Measurements from ENCODE around the gene TMC8. TPM values are rescaled to one million over a fixed set of nuclear protein-coding genes. Genes with fewer than 3 reads are reported as not detected.

TMC8 gene
- polyA plus RNA-seq, 3 donors = 13.3 to 151 (median 15.1) TPM

GRCh38 chr17:78088529-78088928, 42.0 kb upstream of the TMC8 start:
- Mint-ChIP-seq H3K27ac (peak overlapping the region in 2 of 7 donors; percentile 2 to 79), H3K36me3 (peaks cover 51 to 73% of the 10 kb centered on the region in 2 donors), H3K4me1 (peaks cover 11% of the 10 kb centered on the region), H3K9me3 (peaks cover 0 to 2% (median 0%) of the 10 kb centered on the region in 7 donors), H3K27me3 (ENCODE audit: low read depth in 3 of 3) (peaks cover 0 to 1% (median 0%) of the 10 kb centered on the region in 3 donors), H3K4me3 (no peak overlapping the region)
- WGBS (ENCODE audit: insufficient coverage) = no CpG with 5 or more reads among the region's 1 CpG
- Histone ChIP-seq H4K20me1 (ENCODE audit: insufficient read depth, low read length) (no peaks in the 10 kb centered on the region), H3K27ac (ENCODE audit: low read depth in 1 of 2, low read length in 2 of 2) (no peak overlapping the region), H3K27me3 (ENCODE audit: control insufficient read depth in 2 of 2, insufficient read depth in 2 of 2, low read length in 2 of 2) (no peaks in the 10 kb centered on the region), H3K79me2 (ENCODE audit: insufficient read depth, low read length) (no peaks in the 10 kb centered on the region), H3K9ac (ENCODE audit: insufficient read depth, low read length, poor library complexity, severe bottlenecking) (no peak overlapping the region), H3K4me2 (replicated peaks; ENCODE audit: extremely low read depth, low read length, poor library complexity, severe bottlenecking) (no peak overlapping the region), H3K36me3 (replicated peaks in 1 of 2; ENCODE audit: control insufficient read depth in 1 of 2, insufficient read depth in 2 of 2, low read length in 2 of 2) (peaks cover 39 to 83% of the 10 kb centered on the region in 2 donors), H3K4me1 (ENCODE audit: control insufficient read depth in 1 of 2, insufficient read depth in 2 of 2, low read length in 2 of 2) (peaks cover 9 to 10% of the 10 kb centered on the region in 2 donors), H3K4me3 (replicated peaks in 1 of 3; ENCODE audit: low read depth in 2 of 3, low read length in 3 of 3) (no peak overlapping the region), H2AFZ (ENCODE audit: insufficient read depth, low read depth, low read length, poor library complexity, severe bottlenecking) (no peak overlapping the region), H3K9me3 (replicated peaks in 1 of 2; ENCODE audit: control insufficient read depth in 1 of 2, insufficient read depth in 1 of 2, low read length in 2 of 2) (no peaks in the 10 kb centered on the region)
- no peak for DNase-seq
- intact Hi-C loops (cut with micrococcal nuclease) = no loop called here
- no peak for TF ChIP-seq CTCF (IDR thresholded peaks at IDR 0.05)

- Histone ChIP-seq H2AFZ (ENCODE audit: insufficient read depth, low read depth, low read length, poor library complexity, severe bottlenecking) (peak overlapping the region; percentile 66), H3K9me3 (replicated peaks in 1 of 2; ENCODE audit: control insufficient read depth in 1 of 2, insufficient read depth in 1 of 2, low read length in 2 of 2) (no peaks in the 10 kb centered on the region), H3K4me2 (replicated peaks; ENCODE audit: extremely low read depth, low read length, poor library complexity, severe bottlenecking) (peak overlapping the region; percentile 36), H3K4me3 (replicated peaks in 1 of 3; ENCODE audit: low read depth in 2 of 3, low read length in 3 of 3) (peak overlapping the region in 1 of 3 experiments; percentile 37), H3K36me3 (replicated peaks in 1 of 2; ENCODE audit: control insufficient read depth in 1 of 2, insufficient read depth in 2 of 2, low read length in 2 of 2) (peaks cover 45 to 85% of the 10 kb centered on the region in 2 donors), H3K27me3 (ENCODE audit: control insufficient read depth in 2 of 2, insufficient read depth in 2 of 2, low read length in 2 of 2) (no peaks in the 10 kb centered on the region), H4K20me1 (ENCODE audit: insufficient read depth, low read length) (no peaks in the 10 kb centered on the region), H3K4me1 (ENCODE audit: control insufficient read depth in 1 of 2, insufficient read depth in 2 of 2, low read length in 2 of 2) (peaks cover 9 to 10% of the 10 kb centered on the region in 2 donors), H3K79me2 (ENCODE audit: insufficient read depth, low read length) (no peaks in the 10 kb centered on the region), H3K27ac (ENCODE audit: low read depth in 1 of 2, low read length in 2 of 2) (peak overlapping the region in 1 of 2 donors; percentile 67), H3K9ac (ENCODE audit: insufficient read depth, low read length, poor library complexity, severe bottlenecking) (no peak overlapping the region)
- Mint-ChIP-seq H3K4me3 (peak overlapping the region; percentile 25 to 75), H3K27me3 (ENCODE audit: low read depth in 3 of 3) (peaks cover 0 to 2% (median under 1%) of the 10 kb centered on the region in 3 donors), H3K27ac (peak overlapping the region; percentile 41 to 88 (median 81)), H3K4me1 (peaks cover 11% of the 10 kb centered on the region), H3K9me3 (peaks cover 0 to 2% (median 0%) of the 10 kb centered on the region in 7 donors), H3K36me3 (peaks cover 60 to 76% of the 10 kb centered on the region in 2 donors)
- intact Hi-C loops (cut with micrococcal nuclease) = no loop called here
- WGBS (ENCODE audit: insufficient coverage) = 57% methylated on average over 7 of the region's 7 CpGs
- TF ChIP-seq CTCF (IDR thresholded peaks at IDR 0.05) = no peak
- DNase-seq = peak; percentile 30 to 41 (median 38)
Measured at GRCh38 chr17:78089576-78090281, 40.8 kb upstream of the TMC8 start.
